HG02763 (cell line): ENCODE results near the gene PIGR.

Experiments used
- ATAC-seq: cut with Tn5 transposase; IDR thresholded peaks from one replicate; pipeline ENCODE4 v1.9.1; 2021; ENCODE audit warnings: mild to moderate bottlenecking, moderate library complexity; ENCODE audit not compliant: unreplicated experiment

Gene PIGR

GRCh38 chr1:206960676-206961386, 14.6 kb upstream of the PIGR start:
- no peak for ATAC-seq

GRCh38 chr1:206958144-206958543, 11.9 kb upstream of the PIGR start:
- no peak for ATAC-seq

GRCh38 chr1:206957639-206958038, 11.4 kb upstream of the PIGR start:
- no peak for ATAC-seq

GRCh38 chr1:206955476-206956451, 9.5 kb upstream of the PIGR start:
- no peak for ATAC-seq

- ATAC-seq, result no peak
These were observed 8.4 kb upstream of the PIGR start for GRCh38 chr1:206954459-206955342.

GRCh38 chr1:206953626-206954025, 7.4 kb upstream of the PIGR start:
- no peak for ATAC-seq

- no peak for ATAC-seq
These were observed 6.9 kb upstream of the PIGR start for GRCh38 chr1:206953126-206953525.

GRCh38 chr1:206952171-206952570, 5.9 kb upstream of the PIGR start:
- ATAC-seq, result no peak

GRCh38 chr1:206951318-206952100, 5.2 kb upstream of the PIGR start:
- no peak for ATAC-seq

GRCh38 chr1:206949641-206950040, 3.4 kb upstream of the PIGR start:
- ATAC-seq, result no peak

- no peak for ATAC-seq
These were observed 2.9 kb upstream of the PIGR start for GRCh38 chr1:206949208-206949607.

- ATAC-seq, result no peak
These were observed 989 bp upstream of the PIGR start for GRCh38 chr1:206947255-206947654.

GRCh38 chr1:206945779-206946178, 487 bp downstream of the PIGR start:
- ATAC-seq, result no peak

GRCh38 chr1:206944703-206945102, 1.6 kb downstream of the PIGR start:
- no peak for ATAC-seq

GRCh38 chr1:206941766-206942418, 4.4 kb downstream of the PIGR start:
- ATAC-seq, result no peak

- ATAC-seq, result no peak
These were observed 5.7 kb downstream of the PIGR start for GRCh38 chr1:206940588-206940936.

GRCh38 chr1:206939841-206940587, 6.3 kb downstream of the PIGR start:
- no peak for ATAC-seq

- ATAC-seq, result no peak
These were observed 7.1 kb downstream of the PIGR start for GRCh38 chr1:206939131-206939530.

- no peak for ATAC-seq
These were observed 8.8 kb downstream of the PIGR start for GRCh38 chr1:206937425-206937824.
